Endothelial cell of umbilical vein (primary cell): ENCODE data around the gene PPP1R7. TPM values are rescaled to one million over a fixed set of nuclear protein-coding genes. Genes with fewer than 3 reads are reported as not detected.

Experiments used
- BruUV-seq: library from RNA; stranded (reverse); fragments of 400-500 nt; replicated peaks from 2 replicates; lab custom pipeline; 2021; lab: Mats Ljungman, UMichigan
- CTCF ChIA-PET: fragments of 300-600, 350-600 bp; sonication (Branson Sonifier 250); formaldehyde crosslinking; loops from one replicate; lab custom pipeline; 2021; ENCODE audit warnings: antibody characterized with exemption, inconsistent platforms; lab: Charles Lee
- POLR2A ChIA-PET: fragments of 300-600, 350-600 bp; sonication (Branson Sonifier 250); formaldehyde crosslinking; loops from one replicate; lab custom pipeline; 2021; ENCODE audit warnings: antibody characterized with exemption, inconsistent platforms; lab: Charles Lee
- DNase-seq: peaks from one replicate; pipeline ENCODE4 v3.0.0-alpha.2; 2011; ENCODE audit warnings: low read depth, low spot score
- FAIRE-seq: peaks from 2 replicates; lab custom pipeline; 2011; peaks lifted over from hg19 to GRCh38; lab: Jason Lieb, UNC
- H2AFZ ChIP-seq: 2 replicates; pipeline ENCODE4 v1.6.0; 2012; ENCODE audit warnings: low read depth, low read length, control low read depth, inconsistent platforms
- H3K27ac ChIP-seq: 2 replicates; pipeline ENCODE4 v1.5.1; 2011; ENCODE audit warnings: low read depth, mild to moderate bottlenecking, control low read depth, low read length, moderate library complexity; ENCODE audit not compliant: insufficient read depth
- H3K27me3 ChIP-seq, 2 experiments: 2 replicates each; pipeline versions ENCODE4 v1.6.0 to v1.6.1; 2011; ENCODE audit warnings: low read length in 2 of 2, mixed read lengths in 1 of 2; ENCODE audit not compliant: control insufficient read depth in 2 of 2, insufficient read depth in 2 of 2
- H3K36me3 ChIP-seq, 2 experiments: 2 replicates in 1 of 2; 3 replicates in 1 of 2; pipeline ENCODE4 v1.5.1; 2011; ENCODE audit warnings: low read length in 2 of 2, mild to moderate bottlenecking in 1 of 2, moderate library complexity in 1 of 2; ENCODE audit not compliant: control insufficient read depth in 2 of 2, insufficient read depth in 2 of 2; ENCODE audit errors: extremely low read depth in 1 of 2
- H3K4me1 ChIP-seq: 3 replicates; pipeline ENCODE4 v1.5.1; 2011; ENCODE audit warnings: mild to moderate bottlenecking, low read length; ENCODE audit not compliant: control insufficient read depth, insufficient read depth; ENCODE audit errors: extremely low read depth
- H3K4me2 ChIP-seq: 2 replicates; pipeline ENCODE4 v1.6.1; 2011; ENCODE audit warnings: low read length, control low read depth, mixed read lengths; ENCODE audit not compliant: insufficient read depth
- H3K4me3 ChIP-seq, 3 experiments: fragments of 200-600 bp in 1 of 3; sonication (generic), shearing (Covaris generic) in 1 of 3; replicated peaks in 1 of 3; 2 replicates each; pipeline ENCODE4 v1.5.1; 2011 to 2016; ENCODE audit warnings: control low read depth in 3 of 3, low read length in 3 of 3, mild to moderate bottlenecking in 2 of 3, inconsistent platforms in 1 of 3, low read depth in 1 of 3, moderate library complexity in 1 of 3; ENCODE audit not compliant: insufficient read depth in 1 of 3
- H3K79me2 ChIP-seq: 2 replicates; pipeline ENCODE4 v1.6.0; 2012; ENCODE audit warnings: low read length, inconsistent platforms; ENCODE audit not compliant: control insufficient read depth, insufficient read depth
- H3K9ac ChIP-seq: replicated peaks from 2 replicates; pipeline ENCODE3; 2011; ENCODE audit warnings: low read length, control low read depth; ENCODE audit not compliant: insufficient read depth; ENCODE audit errors: extremely low read depth
- H3K9me1 ChIP-seq: replicated peaks from 3 replicates; pipeline ENCODE4 v1.6.0; 2011; ENCODE audit warnings: mild to moderate bottlenecking, low read length; ENCODE audit not compliant: control insufficient read depth, insufficient read depth; ENCODE audit errors: extremely low read depth
- H3K9me3 ChIP-seq: replicated peaks from 2 replicates; pipeline ENCODE4 v1.5.1; 2012; ENCODE audit warnings: low read length, inconsistent platforms; ENCODE audit not compliant: control insufficient read depth, insufficient read depth
- H4K20me1 ChIP-seq: replicated peaks from 2 replicates; pipeline ENCODE3; 2011; ENCODE audit warnings: mild to moderate bottlenecking, low read length; ENCODE audit not compliant: control insufficient read depth, insufficient read depth; ENCODE audit errors: extremely low read depth
- EZH2 ChIP-seq: IDR thresholded peaks from 2 replicates; pipeline ENCODE4 v1.6.1; 2012; ENCODE audit warnings: borderline replicate concordance, low read depth, mild to moderate bottlenecking, moderate library complexity, low read length, inconsistent platforms; ENCODE audit not compliant: severe bottlenecking
- FOS ChIP-seq: IDR thresholded peaks from 2 replicates; pipeline ENCODE4 v1.6.1; 2011; ENCODE audit warnings: mild to moderate bottlenecking, low read length, moderate library complexity, borderline replicate concordance; ENCODE audit not compliant: insufficient read depth
- GATA2 ChIP-seq: IDR thresholded peaks from 2 replicates; pipeline ENCODE4 v1.7.0; 2011; ENCODE audit warnings: low read depth, mild to moderate bottlenecking, moderate library complexity, mixed read lengths, low read length; ENCODE audit not compliant: insufficient read length, insufficient read depth
- JUN ChIP-seq: IDR thresholded peaks from 2 replicates; pipeline ENCODE4 v1.6.1; 2011; ENCODE audit warnings: borderline replicate concordance, low read depth; ENCODE audit not compliant: insufficient read length, insufficient read depth
- MAX ChIP-seq: IDR thresholded peaks from 2 replicates; pipeline ENCODE4 v1.6.1; 2011; ENCODE audit not compliant: insufficient read depth, insufficient read length
- MYC ChIP-seq: IDR thresholded peaks from one replicate; pipeline ENCODE4 v1.6.1; 2011; ENCODE audit warnings: mild to moderate bottlenecking, low read depth, low read length
- POLR2A ChIP-seq: IDR thresholded peaks from 2 replicates; pipeline ENCODE4 v1.6.1; 2012; ENCODE audit warnings: low read depth, mild to moderate bottlenecking, control low read depth, low read length
- POLR2AphosphoS5 ChIP-seq: IDR thresholded peaks from 2 replicates; pipeline ENCODE4 v1.6.1; 2012; ENCODE audit warnings: low read depth, mild to moderate bottlenecking, control low read depth, low read length, moderate library complexity; ENCODE audit not compliant: insufficient read depth
- dilution Hi-C: fragments of 300-500 bp; cut with MboI; formaldehyde crosslinking; loops from one replicate; pipeline ENCODE4 v1.15.0; 2019; ENCODE audit warnings: low sequenced_read_pairs; ENCODE audit not compliant: extremely low pct_ligation_motif_present
- intact Hi-C: fragments of 100-400 bp; cut with micrococcal nuclease; formaldehyde crosslinking; loops from one replicate; pipeline ENCODE4 v1.10.0; 2022
- polyA plus RNA-seq, 4 experiments: library from polyadenylated mRNA; depleted of rRNA in 3 of 4; stranded (reverse) in 3 of 4; unstranded in 1 of 4; fragments of >200 nt; gene quantifications; 2 replicates each; pipeline versions ENCODE4 v1.2.1 to v1.2.3, GENCODE V29; 2011 to 2012; ENCODE audit warnings: missing spikeins in 1 of 4
- total RNA-seq: library from RNA; stranded (reverse); gene quantifications from 2 replicates; pipeline ENCODE4 v1.2.3, GENCODE V29; 2021
- TF ChIP-seq, protein P1 (sequence below), 2 donors: IDR thresholded peaks; 1 replicate in 1 of 2; 2 replicates in 1 of 2; pipeline ENCODE4 v1.5.1; 2011; ENCODE audit warnings: low read length in 2 of 2, mild to moderate bottlenecking in 2 of 2, moderate library complexity in 2 of 2, control low read depth in 1 of 2, inconsistent platforms in 1 of 2, low read depth in 1 of 2; ENCODE audit not compliant: insufficient read depth in 1 of 2; ENCODE audit errors: extremely low read depth in 1 of 2

Gene PPP1R7
- total and polyA plus RNA-seq, 2 donors (not counting 3 experiments of a cell fraction or from before 2014, with no cell fraction given) = 30.3 to 60.8 TPM

DNA sequence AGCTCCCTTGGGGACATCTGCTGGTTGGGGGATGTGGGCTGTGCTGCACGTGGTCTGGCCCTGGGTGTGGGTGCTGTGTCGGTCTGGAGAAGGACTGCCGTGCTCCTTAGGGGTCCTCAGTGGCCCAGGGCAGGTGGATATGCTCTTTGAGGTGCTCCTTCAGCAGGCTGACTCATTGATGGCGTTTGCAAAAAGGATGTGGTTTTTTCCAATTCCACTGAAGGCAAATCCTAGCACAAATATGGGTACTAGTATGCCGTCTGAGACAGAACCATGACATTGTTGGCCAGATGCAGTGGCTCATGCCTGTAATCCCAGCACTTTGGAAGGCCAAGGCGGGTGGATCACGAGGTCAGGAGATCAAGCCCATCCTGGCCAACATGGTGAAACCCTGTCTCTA lies 3.3 kb downstream of the PPP1R7 start:
- Histone ChIP-seq H3K27me3 (no peaks in the 10 kb centered on the region), H3K4me1 (peaks cover 19% of the 10 kb centered on the region), H3K9ac (no peak overlapping the region), H3K9me3 (no peaks in the 10 kb centered on the region), H4K20me1 (no peaks in the 10 kb centered on the region), H2AFZ (no peak overlapping the region), H3K9me1 (no peaks in the 10 kb centered on the region), H3K79me2 (peaks cover 13% of the 10 kb centered on the region), H3K27ac (no peak overlapping the region), H3K36me3 (peaks cover 3 to 4% of the 10 kb centered on the region in 2 experiments), H3K4me3 (no peak overlapping the region), H3K4me2 (no peak overlapping the region)
- CTCF ChIA-PET = no interaction called here
- intact Hi-C loops = no loop called here
- dilution Hi-C loops = no loop called here
- FAIRE-seq (no peak), DNase-seq (no peak)
- no TSS peak for BruUV-seq
- no peak for TF ChIP-seq MYC
- no peak for TF ChIP-seq GATA2
- TF ChIP-seq POLR2A = no peak
- TF ChIP-seq JUN = no peak
- TF ChIP-seq POLR2AphosphoS5 = no peak
- TF ChIP-seq, protein P1, sequence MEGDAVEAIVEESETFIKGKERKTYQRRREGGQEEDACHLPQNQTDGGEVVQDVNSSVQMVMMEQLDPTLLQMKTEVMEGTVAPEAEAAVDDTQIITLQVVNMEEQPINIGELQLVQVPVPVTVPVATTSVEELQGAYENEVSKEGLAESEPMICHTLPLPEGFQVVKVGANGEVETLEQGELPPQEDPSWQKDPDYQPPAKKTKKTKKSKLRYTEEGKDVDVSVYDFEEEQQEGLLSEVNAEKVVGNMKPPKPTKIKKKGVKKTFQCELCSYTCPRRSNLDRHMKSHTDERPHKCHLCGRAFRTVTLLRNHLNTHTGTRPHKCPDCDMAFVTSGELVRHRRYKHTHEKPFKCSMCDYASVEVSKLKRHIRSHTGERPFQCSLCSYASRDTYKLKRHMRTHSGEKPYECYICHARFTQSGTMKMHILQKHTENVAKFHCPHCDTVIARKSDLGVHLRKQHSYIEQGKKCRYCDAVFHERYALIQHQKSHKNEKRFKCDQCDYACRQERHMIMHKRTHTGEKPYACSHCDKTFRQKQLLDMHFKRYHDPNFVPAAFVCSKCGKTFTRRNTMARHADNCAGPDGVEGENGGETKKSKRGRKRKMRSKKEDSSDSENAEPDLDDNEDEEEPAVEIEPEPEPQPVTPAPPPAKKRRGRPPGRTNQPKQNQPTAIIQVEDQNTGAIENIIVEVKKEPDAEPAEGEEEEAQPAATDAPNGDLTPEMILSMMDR (IDR thresholded peaks at IDR 0.05; ENCODE audit: extremely low read depth in 1 of 2, insufficient read depth in 1 of 2, low read depth in 1 of 2, low read length in 2 of 2) = no peak
- TF ChIP-seq EZH2 = no peak
- TF ChIP-seq FOS = no peak
- no peak for TF ChIP-seq MAX
- POLR2A ChIA-PET = no interaction called here
